ENCODE results near the gene ELFN1.
A peak's percentile ranks its signal among the peaks of the same experiment; 100 is the strongest.
"Not testable (repeated sequence)": the region's sequence is repeated elsewhere in the genome, so short reads cannot be mapped to it uniquely, and the experiment has no call there.

The ELFN1 gene

GRCh38 chr7:1717903-1718676 is 48.0 kb downstream of the ELFN1 start:
- H4K20me1 ChIP-seq (ENCODE audit: insufficient read depth, low read length) = peaks cover 14% of the 10 kb centered on the region
- no peaks in the 10 kb centered on the region for H3K4me1 ChIP-seq (ENCODE audit: insufficient read depth, low read length)
- H3K36me3 ChIP-seq (ENCODE audit: insufficient read depth, low read length) = peaks cover 18% of the 10 kb centered on the region
- H2AFZ ChIP-seq (ENCODE audit: low read depth, low read length) = no peak overlapping the region
- no peak overlapping the region for H3K27ac ChIP-seq (ENCODE audit: low read length)
- H3K27me3 ChIP-seq (ENCODE audit: insufficient read depth, low read length, poor library complexity) = no peaks in the 10 kb centered on the region
- no peaks in the 10 kb centered on the region for H3K9me3 ChIP-seq (ENCODE audit: insufficient read depth, low read length, severe bottlenecking)
- DNase-seq (no peak), ATAC-seq (ENCODE audit: insufficient read depth, low read depth) (no peak)
- TF ChIP-seq, protein P1, sequence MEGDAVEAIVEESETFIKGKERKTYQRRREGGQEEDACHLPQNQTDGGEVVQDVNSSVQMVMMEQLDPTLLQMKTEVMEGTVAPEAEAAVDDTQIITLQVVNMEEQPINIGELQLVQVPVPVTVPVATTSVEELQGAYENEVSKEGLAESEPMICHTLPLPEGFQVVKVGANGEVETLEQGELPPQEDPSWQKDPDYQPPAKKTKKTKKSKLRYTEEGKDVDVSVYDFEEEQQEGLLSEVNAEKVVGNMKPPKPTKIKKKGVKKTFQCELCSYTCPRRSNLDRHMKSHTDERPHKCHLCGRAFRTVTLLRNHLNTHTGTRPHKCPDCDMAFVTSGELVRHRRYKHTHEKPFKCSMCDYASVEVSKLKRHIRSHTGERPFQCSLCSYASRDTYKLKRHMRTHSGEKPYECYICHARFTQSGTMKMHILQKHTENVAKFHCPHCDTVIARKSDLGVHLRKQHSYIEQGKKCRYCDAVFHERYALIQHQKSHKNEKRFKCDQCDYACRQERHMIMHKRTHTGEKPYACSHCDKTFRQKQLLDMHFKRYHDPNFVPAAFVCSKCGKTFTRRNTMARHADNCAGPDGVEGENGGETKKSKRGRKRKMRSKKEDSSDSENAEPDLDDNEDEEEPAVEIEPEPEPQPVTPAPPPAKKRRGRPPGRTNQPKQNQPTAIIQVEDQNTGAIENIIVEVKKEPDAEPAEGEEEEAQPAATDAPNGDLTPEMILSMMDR (IDR thresholded peaks at IDR 0.05; ENCODE audit: borderline replicate concordance, extremely low read depth, low read length, poor library complexity, severe bottlenecking) = no peak
- TF ChIP-seq EZH2 (IDR thresholded peaks at IDR 0.05; ENCODE audit: borderline replicate concordance, low read depth, low read length, severe bottlenecking) = no peak
- no peaks in the 10 kb centered on the region for H3K79me2 ChIP-seq (ENCODE audit: insufficient read depth, low read length)
- no peak overlapping the region for H3K9ac ChIP-seq (ENCODE audit: low read depth, low read length)
- no peak overlapping the region for H3K4me3 ChIP-seq (ENCODE audit: low read depth in 1 of 2, low read length in 2 of 2)
- no peak overlapping the region for H3K4me2 ChIP-seq (ENCODE audit: insufficient read depth, low read length)

DNA sequence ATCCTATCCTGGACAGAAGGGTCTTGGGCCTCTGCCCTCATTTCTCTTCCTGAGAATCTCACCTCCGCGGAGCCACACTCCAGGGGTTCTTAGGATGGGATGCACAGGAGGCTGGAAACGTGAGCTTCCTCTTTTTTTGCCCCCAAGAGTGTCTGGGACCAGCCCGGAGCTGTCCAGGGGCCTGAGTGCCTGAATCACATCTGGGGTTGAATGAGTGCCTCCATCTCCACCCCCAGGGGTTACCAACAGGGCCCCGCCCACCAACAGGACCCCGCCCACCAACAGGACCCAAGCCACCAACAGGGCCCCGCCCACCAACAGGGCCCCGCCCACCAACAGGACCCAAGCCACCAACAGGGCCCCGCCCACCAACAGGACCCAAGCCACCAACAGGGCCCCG is 48.8 kb downstream of the ELFN1 start:
- not testable (repeated sequence) for H3K9ac ChIP-seq (ENCODE audit: low read depth, low read length); H3K27me3 ChIP-seq (ENCODE audit: insufficient read depth, low read length, poor library complexity); H3K79me2 ChIP-seq (ENCODE audit: insufficient read depth, low read length); H2AFZ ChIP-seq (ENCODE audit: low read depth, low read length); H3K9me3 ChIP-seq (ENCODE audit: insufficient read depth, low read length, severe bottlenecking); H3K4me2 ChIP-seq (ENCODE audit: insufficient read depth, low read length); H3K4me3 ChIP-seq (ENCODE audit: low read depth in 1 of 2, low read length in 2 of 2); H3K27ac ChIP-seq (ENCODE audit: low read length); H3K4me1 ChIP-seq (ENCODE audit: insufficient read depth, low read length); ATAC-seq (ENCODE audit: insufficient read depth, low read depth)
- peaks cover 19% of the 10 kb centered on the region for H4K20me1 ChIP-seq (ENCODE audit: insufficient read depth, low read length)
- peaks cover 17% of the 10 kb centered on the region for H3K36me3 ChIP-seq (ENCODE audit: insufficient read depth, low read length)
- DNase-seq = peak; percentile 21

DNA sequence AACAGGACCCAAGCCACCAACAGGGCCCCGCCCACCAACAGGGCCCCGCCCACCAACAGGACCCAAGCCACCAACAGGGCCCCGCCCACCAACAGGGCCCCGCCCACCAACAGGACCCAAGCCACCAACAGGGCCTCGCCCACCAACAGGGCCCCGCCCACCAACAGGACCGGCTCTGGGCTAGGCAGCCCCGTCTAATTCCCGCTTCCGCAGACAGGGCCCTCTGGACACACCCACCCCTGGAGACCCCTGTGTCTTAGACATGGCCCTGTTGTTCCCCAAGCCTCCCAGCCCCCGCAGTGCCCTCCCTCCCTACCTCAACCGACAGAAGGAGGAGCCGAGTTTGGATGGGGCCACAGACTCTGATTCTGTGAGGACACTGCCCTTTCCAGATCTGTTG is 49.2 kb downstream of the ELFN1 start:
- peak; percentile 18 for DNase-seq
- H2AFZ ChIP-seq (ENCODE audit: low read depth, low read length) = not testable (repeated sequence)

GRCh38 chr7:1719913-1720312 is 49.8 kb downstream of the ELFN1 start:
- no peak overlapping the region for H3K27ac ChIP-seq (ENCODE audit: low read length)
- DNase-seq (no peak), ATAC-seq (ENCODE audit: insufficient read depth, low read depth) (no peak)
- no peaks in the 10 kb centered on the region for H3K27me3 ChIP-seq (ENCODE audit: insufficient read depth, low read length, poor library complexity)
- H3K4me3 ChIP-seq (ENCODE audit: low read depth in 1 of 2, low read length in 2 of 2) = no peak overlapping the region
- H3K9ac ChIP-seq (ENCODE audit: low read depth, low read length) = no peak overlapping the region
- H3K4me1 ChIP-seq (ENCODE audit: insufficient read depth, low read length) = no peaks in the 10 kb centered on the region
- no peak overlapping the region for H3K4me2 ChIP-seq (ENCODE audit: insufficient read depth, low read length)
- peaks cover 19% of the 10 kb centered on the region for H4K20me1 ChIP-seq (ENCODE audit: insufficient read depth, low read length)
- TF ChIP-seq, protein P1 (IDR thresholded peaks at IDR 0.05; ENCODE audit: borderline replicate concordance, extremely low read depth, low read length, poor library complexity, severe bottlenecking) = no peak
- no peak for TF ChIP-seq EZH2 (IDR thresholded peaks at IDR 0.05; ENCODE audit: borderline replicate concordance, low read depth, low read length, severe bottlenecking)
- H3K9me3 ChIP-seq (ENCODE audit: insufficient read depth, low read length, severe bottlenecking) = no peaks in the 10 kb centered on the region
- H3K36me3 ChIP-seq (ENCODE audit: insufficient read depth, low read length) = peaks cover 16% of the 10 kb centered on the region
- H2AFZ ChIP-seq (ENCODE audit: low read depth, low read length) = no peak overlapping the region
- no peaks in the 10 kb centered on the region for H3K79me2 ChIP-seq (ENCODE audit: insufficient read depth, low read length)

More for the DNA sequence above, 49.2 kb downstream of the ELFN1 start:
- not testable (repeated sequence) for H3K27me3 ChIP-seq (ENCODE audit: insufficient read depth, low read length, poor library complexity); H3K9me3 ChIP-seq (ENCODE audit: insufficient read depth, low read length, severe bottlenecking); H3K79me2 ChIP-seq (ENCODE audit: insufficient read depth, low read length); H3K4me2 ChIP-seq (ENCODE audit: insufficient read depth, low read length); H3K9ac ChIP-seq (ENCODE audit: low read depth, low read length); H3K4me1 ChIP-seq (ENCODE audit: insufficient read depth, low read length); ATAC-seq (ENCODE audit: insufficient read depth, low read depth); H3K27ac ChIP-seq (ENCODE audit: low read length); H3K4me3 ChIP-seq (ENCODE audit: low read depth in 1 of 2, low read length in 2 of 2)
- Histone ChIP-seq H3K36me3 (ENCODE audit: insufficient read depth, low read length) (peaks cover 17% of the 10 kb centered on the region), H4K20me1 (ENCODE audit: insufficient read depth, low read length) (peaks cover 19% of the 10 kb centered on the region)

Measured in DND-41 (cell line).